ENCODE data around the gene SUV39H2. TPM values are rescaled to one million over a fixed set of nuclear protein-coding genes. Genes with fewer than 3 reads are reported as not detected.

SUV39H2 gene
- total RNA-seq, 1 experiment from 2014 or later, result 32.0 TPM

DNA sequence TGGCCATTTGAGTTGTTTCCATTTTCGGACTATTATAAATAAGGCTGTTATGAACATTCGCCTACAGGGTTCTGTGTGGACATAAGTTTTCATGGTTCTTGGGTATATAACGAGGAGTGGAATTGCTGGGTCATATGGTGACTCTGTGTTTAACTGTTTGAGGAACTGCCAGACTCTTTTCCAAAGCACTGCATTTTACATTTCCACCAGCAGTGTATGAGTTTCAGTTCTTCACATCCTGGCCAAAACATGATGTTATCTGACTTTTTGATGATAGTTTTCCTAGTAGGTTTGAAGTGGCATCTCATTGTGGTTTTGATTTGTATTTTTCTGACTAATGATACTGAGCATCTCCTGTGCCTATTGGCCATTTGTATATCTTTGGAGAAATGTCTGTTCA is 5.4 kb downstream of the SUV39H2 start:
- Mint-ChIP-seq H3K4me1 (ENCODE audit: low read depth, unreplicated experiment) (peaks cover 12% of the 10 kb centered on the region), H3K9me3 (ENCODE audit: low read depth, unreplicated experiment) (no peaks in the 10 kb centered on the region), H3K27ac (ENCODE audit: unreplicated experiment) (no peak overlapping the region), H3K36me3 (ENCODE audit: insufficient read depth, unreplicated experiment) (peaks cover 15% of the 10 kb centered on the region), H3K4me3 (ENCODE audit: low read depth, unreplicated experiment) (no peak overlapping the region), H3K27me3 (ENCODE audit: unreplicated experiment) (no peaks in the 10 kb centered on the region)
- TF ChIP-seq, protein P1, sequence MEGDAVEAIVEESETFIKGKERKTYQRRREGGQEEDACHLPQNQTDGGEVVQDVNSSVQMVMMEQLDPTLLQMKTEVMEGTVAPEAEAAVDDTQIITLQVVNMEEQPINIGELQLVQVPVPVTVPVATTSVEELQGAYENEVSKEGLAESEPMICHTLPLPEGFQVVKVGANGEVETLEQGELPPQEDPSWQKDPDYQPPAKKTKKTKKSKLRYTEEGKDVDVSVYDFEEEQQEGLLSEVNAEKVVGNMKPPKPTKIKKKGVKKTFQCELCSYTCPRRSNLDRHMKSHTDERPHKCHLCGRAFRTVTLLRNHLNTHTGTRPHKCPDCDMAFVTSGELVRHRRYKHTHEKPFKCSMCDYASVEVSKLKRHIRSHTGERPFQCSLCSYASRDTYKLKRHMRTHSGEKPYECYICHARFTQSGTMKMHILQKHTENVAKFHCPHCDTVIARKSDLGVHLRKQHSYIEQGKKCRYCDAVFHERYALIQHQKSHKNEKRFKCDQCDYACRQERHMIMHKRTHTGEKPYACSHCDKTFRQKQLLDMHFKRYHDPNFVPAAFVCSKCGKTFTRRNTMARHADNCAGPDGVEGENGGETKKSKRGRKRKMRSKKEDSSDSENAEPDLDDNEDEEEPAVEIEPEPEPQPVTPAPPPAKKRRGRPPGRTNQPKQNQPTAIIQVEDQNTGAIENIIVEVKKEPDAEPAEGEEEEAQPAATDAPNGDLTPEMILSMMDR (IDR thresholded peaks at IDR 0.05; ENCODE audit: unreplicated experiment), result no peak
- CTCF ChIA-PET, result interaction anchor here (0.7 kb wide), 1 partner anchor 23 kb away, joined by 3 read pairs; no protein-coding TSS in a partner anchor
- intact Hi-C loops (cut with micrococcal nuclease; ENCODE audit: unreplicated experiment), result no loop called here
- DNase-seq, result no peak
- no TSS peak for BruUV-seq (replicated peaks)

- Mint-ChIP-seq H3K4me3 (ENCODE audit: low read depth, unreplicated experiment) (no peak overlapping the region), H3K36me3 (ENCODE audit: insufficient read depth, unreplicated experiment) (no peaks in the 10 kb centered on the region), H3K9me3 (ENCODE audit: low read depth, unreplicated experiment) (no peaks in the 10 kb centered on the region), H3K27me3 (ENCODE audit: unreplicated experiment) (no peaks in the 10 kb centered on the region), H3K4me1 (ENCODE audit: low read depth, unreplicated experiment) (peaks cover 14% of the 10 kb centered on the region), H3K27ac (ENCODE audit: unreplicated experiment) (no peak overlapping the region)
- CTCF ChIA-PET, result interaction anchor here (0.7 kb wide), 2 partner anchors 51 to 62 kb away, joined by 3 read pairs; partner anchors contain the start of genes CDNF, HSPA14 and MSANTD7
- BruUV-seq (replicated peaks), result no TSS peak
- no peak for DNase-seq
- TF ChIP-seq, protein P1 (IDR thresholded peaks at IDR 0.05; ENCODE audit: unreplicated experiment), result peak; percentile 25
- intact Hi-C loops (cut with micrococcal nuclease; ENCODE audit: unreplicated experiment), result no loop called here
Observed at GRCh38 chr10:14889318-14889717, 10.7 kb downstream of the SUV39H2 start.

- Mint-ChIP-seq H3K27me3 (ENCODE audit: unreplicated experiment) (no peaks in the 10 kb centered on the region), H3K4me3 (ENCODE audit: low read depth, unreplicated experiment) (no peak overlapping the region), H3K9me3 (ENCODE audit: low read depth, unreplicated experiment) (no peaks in the 10 kb centered on the region), H3K4me1 (ENCODE audit: low read depth, unreplicated experiment) (peaks cover 14% of the 10 kb centered on the region), H3K27ac (ENCODE audit: unreplicated experiment) (no peak overlapping the region), H3K36me3 (ENCODE audit: insufficient read depth, unreplicated experiment) (no peaks in the 10 kb centered on the region)
- DNase-seq, result no peak
- TF ChIP-seq, protein P1 (IDR thresholded peaks at IDR 0.05; ENCODE audit: unreplicated experiment), result no peak
- intact Hi-C loops (cut with micrococcal nuclease; ENCODE audit: unreplicated experiment), result no loop called here
- no TSS peak for BruUV-seq (replicated peaks)
- CTCF ChIA-PET, result no interaction called here
Observed at GRCh38 chr10:14891151-14891550, 12.5 kb downstream of the SUV39H2 start.

GRCh38 chr10:14904316-14904732 is 25.7 kb downstream of the SUV39H2 start:
- H3K36me3 Mint-ChIP-seq (ENCODE audit: insufficient read depth, unreplicated experiment), result peaks cover 19% of the 10 kb centered on the region

More at GRCh38 chr10:14904316-14904732, 25.7 kb downstream of the SUV39H2 start:
- CTCF ChIA-PET, result interaction anchor here (0.7 kb wide), 1 partner anchor 224 kb away, joined by 4 read pairs; no protein-coding TSS in a partner anchor
- Mint-ChIP-seq H3K27me3 (ENCODE audit: unreplicated experiment) (no peaks in the 10 kb centered on the region), H3K4me3 (ENCODE audit: low read depth, unreplicated experiment) (no peak overlapping the region), H3K27ac (ENCODE audit: unreplicated experiment) (no peak overlapping the region), H3K9me3 (ENCODE audit: low read depth, unreplicated experiment) (no peaks in the 10 kb centered on the region), H3K4me1 (ENCODE audit: low read depth, unreplicated experiment) (no peaks in the 10 kb centered on the region)
- TF ChIP-seq, protein P1 (IDR thresholded peaks at IDR 0.05; ENCODE audit: unreplicated experiment), result peak; percentile 23
- intact Hi-C loops (cut with micrococcal nuclease; ENCODE audit: unreplicated experiment), result no loop called here
- no TSS peak for BruUV-seq (replicated peaks)
- peak; percentile 30 for DNase-seq
